Sigmoid colon (tissue), 4 donors: ENCODE data around the gene DLX1.
"Not testable (repeated sequence)": the region's sequence is repeated elsewhere in the genome, so short reads cannot be mapped to it uniquely, and the experiment has no call there.

ENCODE experiments used
- CTCF ChIP-seq, 4 experiments: fragments of 450-650 bp in 3 of 4; fragments of 200-600 bp in 1 of 4; IDR thresholded peaks; one replicate each; pipeline ENCODE4 v1.5.1; 2016 to 2019; ENCODE audit warnings: antibody characterized with exemption in 4 of 4, mild to moderate bottlenecking in 3 of 4, moderate library complexity in 2 of 4
- EP300 ChIP-seq, 4 donors: sonication (generic); formaldehyde crosslinking; IDR thresholded peaks; one replicate each; pipeline ENCODE4 v1.6.1; 2017; ENCODE audit warnings: antibody characterized with exemption in 4 of 4
- POLR2A ChIP-seq, 2 donors: fragments of 450-650 bp; IDR thresholded peaks; one replicate each; pipeline ENCODE4 v1.6.1; 2016; ENCODE audit warnings: antibody characterized with exemption in 2 of 2, mild to moderate bottlenecking in 2 of 2, moderate library complexity in 2 of 2
- POLR2AphosphoS5 ChIP-seq, 4 donors: sonication (generic); formaldehyde crosslinking; IDR thresholded peaks; one replicate each; pipeline ENCODE4 v1.6.1; 2017; ENCODE audit warnings: antibody characterized with exemption in 4 of 4

- TF ChIP-seq CTCF, POLR2A, POLR2AphosphoS5, EP300 (IDR thresholded peaks at IDR 0.05): not testable (repeated sequence)
Measured at GRCh38 chr2:172138727-172139126, 53.4 kb downstream of the DLX1 start.
